K562 (cell line): ENCODE data around the gene ELF5. TPM values are rescaled to one million over a fixed set of nuclear protein-coding genes. Genes with fewer than 3 reads are reported as not detected.

Experiments
- CEBPZ ChIP-seq: fragments of 150-350 bp; IDR thresholded peaks from 2 replicates; pipeline ENCODE4 v1.6.1; 2014; ENCODE audit warnings: low read depth, mild to moderate bottlenecking, low read length, borderline replicate concordance
- ETV5 ChIP-seq: sonication (generic); formaldehyde crosslinking; IDR thresholded peaks from 2 replicates; pipeline ENCODE4 v1.4.0; 2020; ENCODE audit warnings: low read depth, mild to moderate bottlenecking, missing genetic modification reagents
- FOXA1 ChIP-seq: fragments of 450-650 bp; IDR thresholded peaks from 2 replicates; pipeline ENCODE4 v1.6.1; 2016; ENCODE audit warnings: mild to moderate bottlenecking, borderline replicate concordance
- KAT7 ChIP-seq: sonication (generic); formaldehyde crosslinking; IDR thresholded peaks from 2 replicates; pipeline ENCODE4 v1.8.0; 2022; ENCODE audit warnings: missing genetic modification reagents, mild to moderate bottlenecking, borderline replicate concordance
- PRPF4 ChIP-seq: fragments of 200-400 bp; formaldehyde crosslinking; IDR thresholded peaks from one replicate; pipeline ENCODE4 v1.6.1; 2017; ENCODE audit warnings: low read length, low read depth, mild to moderate bottlenecking; ENCODE audit not compliant: insufficient read depth, poor library complexity, severe bottlenecking
- SIN3B ChIP-seq: fragments of 450-650 bp; IDR thresholded peaks from 2 replicates; pipeline ENCODE4 v1.6.1; 2017; ENCODE audit warnings: low read depth, mild to moderate bottlenecking, moderate library complexity
- THAP12 ChIP-seq: fragments of 250-450 bp; sonication (Bioruptor Pico); IDR thresholded peaks from 2 replicates; pipeline ENCODE4 v1.9.0; 2021; ENCODE audit warnings: mild to moderate bottlenecking, inconsistent platforms
- YY1 ChIP-seq, 3 experiments: IDR thresholded peaks; 2 replicates each; pipeline ENCODE4 v1.6.1; 2011; ENCODE audit warnings: low read length in 2 of 3, mild to moderate bottlenecking in 2 of 3, moderate library complexity in 2 of 3, borderline replicate concordance in 1 of 3, control low read depth in 1 of 3, low read depth in 1 of 3; ENCODE audit not compliant: insufficient read depth in 3 of 3, insufficient replicate concordance in 2 of 3, control insufficient read depth in 1 of 3, insufficient read length in 1 of 3; ENCODE audit errors: extremely low read depth in 1 of 3
- ZBED1 ChIP-seq: IDR thresholded peaks from 2 replicates; pipeline ENCODE4 v1.6.1; 2014
- ZNF12 ChIP-seq: sonication (generic); formaldehyde crosslinking; IDR thresholded peaks from 2 replicates; pipeline ENCODE4 v1.4.0; 2020; ENCODE audit warnings: mild to moderate bottlenecking, missing genetic modification reagents
- ZNF212 ChIP-seq: fragments of 450-650 bp; formaldehyde crosslinking; IDR thresholded peaks from 2 replicates; pipeline ENCODE4 v1.4.0; 2020; ENCODE audit warnings: mild to moderate bottlenecking
- ZNF431 ChIP-seq: sonication (generic); formaldehyde crosslinking; IDR thresholded peaks from 2 replicates; pipeline ENCODE4 v1.8.0; 2022; ENCODE audit warnings: mild to moderate bottlenecking, missing genetic modification reagents
- polyA plus RNA-seq, 8 experiments: library from polyadenylated mRNA; depleted of rRNA in 4 of 8; stranded (reverse) in 5 of 8; unstranded in 3 of 8; fragments of >200 nt; fragmentation: Nextera tagmentation in 2 of 8; fragmentation: Illumina TruSeq in 1 of 8; extraction: Ambion mirVana in 2 of 8; extraction: Trizol in 1 of 8; gene quantifications; 2 replicates each; pipeline versions ENCODE4 v1.2.1 to v1.2.3, GENCODE V29; 2011 to 2014; ENCODE audit warnings: inconsistent platforms in 1 of 8, missing spikeins in 1 of 8
- total RNA-seq, 7 experiments: library from RNA; depleted of rRNA in 6 of 7; stranded (reverse); fragments of >200 nt in 6 of 7; fragmentation: Illumina TruSeq in 2 of 7; extraction: Trizol in 2 of 7; gene quantifications; 2 replicates each; pipeline versions ENCODE4 v1.2.1 to v1.2.3, GENCODE V29; 2011 to 2021; ENCODE audit warnings: low replicate concordance in 1 of 7
- TF ChIP-seq, protein P1 (sequence below): fragments of 450-650 bp; IDR thresholded peaks from 2 replicates; pipeline ENCODE4 v1.6.1; 2018; ENCODE audit not compliant: partially characterized antibody
- TF ChIP-seq, protein P2 (sequence below): fragments of 450-650 bp; IDR thresholded peaks from one replicate; pipeline ENCODE4 v1.6.1; 2018; ENCODE audit warnings: mild to moderate bottlenecking, moderate library complexity; ENCODE audit not compliant: partially characterized antibody

ELF5 gene
- total and polyA plus RNA-seq, 9 of the 15 experiments (the other 6 are each of a cell fraction or from before 2014, with no cell fraction given) = not detected

GRCh38 chr11:34438529-34439507 lies 74.8 kb downstream of the ELF5 start, which contains the start of gene CAT (continued):
- TF ChIP-seq CEBPZ (no peak), YY1 (IDR thresholded peaks at IDR 0.05; ENCODE audit: borderline replicate concordance in 1 of 3, control insufficient read depth in 1 of 3, extremely low read depth in 1 of 3, insufficient read depth in 3 of 3, insufficient read length in 1 of 3, insufficient replicate concordance in 2 of 3, low read depth in 1 of 3, low read length in 2 of 3) (peak in 2 of 3 experiments; percentile 46 to 77), ZBED1 (0 out of 2 replicates have a peak, but pooled peaks have one; percentile 28), PRPF4 (no peak), ZNF431 (CRISPR knock-in tag) (peak; percentile 67), SIN3B (0 out of 2 replicates have a peak, but pooled peaks have one; percentile 32), THAP12 (CRISPR knock-in tag) (peak; percentile 59; the same call in 1 of the 2 replicates), KAT7 (CRISPR knock-in tag) (peak; percentile 57; the same call in 1 of the 2 replicates), ETV5 (peak; percentile 70), FOXA1 (no peak), ZNF12 (CRISPR knock-in tag) (peak; percentile 83), ZNF212 (CRISPR knock-in tag) (no peak)
- TF ChIP-seq, protein P1, sequence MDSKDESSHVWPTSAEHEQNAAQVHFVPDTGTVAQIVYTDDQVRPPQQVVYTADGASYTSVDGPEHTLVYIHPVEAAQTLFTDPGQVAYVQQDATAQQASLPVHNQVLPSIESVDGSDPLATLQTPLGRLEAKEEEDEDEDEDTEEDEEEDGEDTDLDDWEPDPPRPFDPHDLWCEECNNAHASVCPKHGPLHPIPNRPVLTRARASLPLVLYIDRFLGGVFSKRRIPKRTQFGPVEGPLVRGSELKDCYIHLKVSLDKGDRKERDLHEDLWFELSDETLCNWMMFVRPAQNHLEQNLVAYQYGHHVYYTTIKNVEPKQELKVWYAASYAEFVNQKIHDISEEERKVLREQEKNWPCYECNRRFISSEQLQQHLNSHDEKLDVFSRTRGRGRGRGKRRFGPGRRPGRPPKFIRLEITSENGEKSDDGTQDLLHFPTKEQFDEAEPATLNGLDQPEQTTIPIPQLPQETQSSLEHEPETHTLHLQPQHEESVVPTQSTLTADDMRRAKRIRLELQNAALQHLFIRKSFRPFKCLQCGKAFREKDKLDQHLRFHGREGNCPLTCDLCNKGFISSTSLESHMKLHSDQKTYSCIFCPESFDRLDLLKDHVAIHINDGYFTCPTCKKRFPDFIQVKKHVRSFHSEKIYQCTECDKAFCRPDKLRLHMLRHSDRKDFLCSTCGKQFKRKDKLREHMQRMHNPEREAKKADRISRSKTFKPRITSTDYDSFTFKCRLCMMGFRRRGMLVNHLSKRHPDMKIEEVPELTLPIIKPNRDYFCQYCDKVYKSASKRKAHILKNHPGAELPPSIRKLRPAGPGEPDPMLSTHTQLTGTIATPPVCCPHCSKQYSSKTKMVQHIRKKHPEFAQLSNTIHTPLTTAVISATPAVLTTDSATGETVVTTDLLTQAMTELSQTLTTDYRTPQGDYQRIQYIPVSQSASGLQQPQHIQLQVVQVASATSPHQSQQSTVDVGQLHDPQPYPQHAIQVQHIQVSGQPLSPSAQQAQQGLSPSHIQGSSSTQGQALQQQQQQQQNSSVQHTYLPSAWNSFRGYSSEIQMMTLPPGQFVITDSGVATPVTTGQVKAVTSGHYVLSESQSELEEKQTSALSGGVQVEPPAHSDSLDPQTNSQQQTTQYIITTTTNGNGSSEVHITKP = peak; percentile 95
- TF ChIP-seq, protein P2, sequence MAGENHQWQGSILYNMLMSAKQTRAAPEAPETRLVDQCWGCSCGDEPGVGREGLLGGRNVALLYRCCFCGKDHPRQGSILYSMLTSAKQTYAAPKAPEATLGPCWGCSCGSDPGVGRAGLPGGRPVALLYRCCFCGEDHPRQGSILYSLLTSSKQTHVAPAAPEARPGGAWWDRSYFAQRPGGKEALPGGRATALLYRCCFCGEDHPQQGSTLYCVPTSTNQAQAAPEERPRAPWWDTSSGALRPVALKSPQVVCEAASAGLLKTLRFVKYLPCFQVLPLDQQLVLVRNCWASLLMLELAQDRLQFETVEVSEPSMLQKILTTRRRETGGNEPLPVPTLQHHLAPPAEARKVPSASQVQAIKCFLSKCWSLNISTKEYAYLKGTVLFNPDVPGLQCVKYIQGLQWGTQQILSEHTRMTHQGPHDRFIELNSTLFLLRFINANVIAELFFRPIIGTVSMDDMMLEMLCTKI = no peak
